ENCODE data around the gene GZMM. TPM values are rescaled to one million over a fixed set of nuclear protein-coding genes. Genes with fewer than 3 reads are reported as not detected.

Gene GZMM
- total RNA-seq, 2 donors from 2014 or later = 5.3 TPM; not detected in 1

DNA sequence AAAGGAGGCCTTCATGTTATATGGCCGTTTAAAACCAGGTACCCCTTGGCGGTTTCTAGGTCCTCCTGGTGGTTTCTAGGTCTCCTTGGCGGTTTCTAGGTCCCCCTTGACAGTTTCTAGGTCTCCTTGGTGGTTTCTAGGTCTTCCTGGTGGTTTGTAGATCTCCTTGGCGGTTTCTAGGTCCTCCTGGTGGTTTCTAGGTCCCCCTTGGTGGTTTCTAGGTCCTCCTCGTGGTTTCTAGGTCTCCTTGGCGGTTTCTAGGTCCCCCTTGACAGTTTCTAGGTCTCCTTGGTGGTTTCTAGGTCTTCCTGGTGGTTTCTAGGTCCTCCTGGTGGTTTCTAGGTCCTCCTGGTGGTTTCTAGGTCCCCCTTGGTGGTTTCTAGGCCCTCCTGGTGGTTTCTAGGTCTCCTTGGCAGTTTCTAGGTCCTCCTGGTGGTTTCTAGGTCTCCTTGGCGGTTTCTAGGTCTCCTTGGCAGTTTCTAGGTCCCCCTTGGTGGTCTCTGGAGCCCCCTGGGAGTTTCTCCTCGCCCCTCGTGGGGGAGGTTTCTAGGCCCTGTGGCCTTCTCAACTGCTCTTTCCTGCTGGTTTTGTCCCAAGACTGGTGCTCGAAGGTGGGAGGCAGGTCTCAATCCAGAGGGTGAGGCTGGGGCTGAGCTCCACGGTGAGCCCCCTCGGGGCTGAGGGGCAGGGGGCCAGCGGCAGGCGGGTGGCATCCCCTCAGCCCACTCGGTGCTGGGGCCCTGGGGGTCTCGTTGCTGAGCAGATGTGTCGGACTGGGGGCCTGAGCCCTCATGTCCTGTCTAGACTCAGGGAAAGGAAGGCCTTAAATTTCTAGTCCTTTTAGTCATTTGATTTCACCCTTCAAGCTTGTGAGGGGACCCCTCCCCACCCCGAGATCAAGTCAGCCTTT lies 53.8 kb downstream of the GZMM start:
- DNase-seq = no peak
- 69 to 74% methylated on average over 13 to 18 of the region's 18 CpGs for WGBS, 2 donors
- no peak for ATAC-seq

More for the DNA sequence above, 53.8 kb downstream of the GZMM start:
- H3K36me3 ChIP-seq (replicated peaks in 1 of 2; ENCODE audit: insufficient read depth in 1 of 2, low read depth in 2 of 2) = no peaks in the 10 kb centered on the region
- no peaks in the 10 kb centered on the region for H3K27me3 ChIP-seq
- no peak overlapping the region for H3K27ac ChIP-seq
- no peak for TF ChIP-seq POLR2A (IDR thresholded peaks at IDR 0.05)
- TF ChIP-seq, protein P1, sequence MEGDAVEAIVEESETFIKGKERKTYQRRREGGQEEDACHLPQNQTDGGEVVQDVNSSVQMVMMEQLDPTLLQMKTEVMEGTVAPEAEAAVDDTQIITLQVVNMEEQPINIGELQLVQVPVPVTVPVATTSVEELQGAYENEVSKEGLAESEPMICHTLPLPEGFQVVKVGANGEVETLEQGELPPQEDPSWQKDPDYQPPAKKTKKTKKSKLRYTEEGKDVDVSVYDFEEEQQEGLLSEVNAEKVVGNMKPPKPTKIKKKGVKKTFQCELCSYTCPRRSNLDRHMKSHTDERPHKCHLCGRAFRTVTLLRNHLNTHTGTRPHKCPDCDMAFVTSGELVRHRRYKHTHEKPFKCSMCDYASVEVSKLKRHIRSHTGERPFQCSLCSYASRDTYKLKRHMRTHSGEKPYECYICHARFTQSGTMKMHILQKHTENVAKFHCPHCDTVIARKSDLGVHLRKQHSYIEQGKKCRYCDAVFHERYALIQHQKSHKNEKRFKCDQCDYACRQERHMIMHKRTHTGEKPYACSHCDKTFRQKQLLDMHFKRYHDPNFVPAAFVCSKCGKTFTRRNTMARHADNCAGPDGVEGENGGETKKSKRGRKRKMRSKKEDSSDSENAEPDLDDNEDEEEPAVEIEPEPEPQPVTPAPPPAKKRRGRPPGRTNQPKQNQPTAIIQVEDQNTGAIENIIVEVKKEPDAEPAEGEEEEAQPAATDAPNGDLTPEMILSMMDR (IDR thresholded peaks at IDR 0.05) = no peak
- H3K4me3 ChIP-seq = no peak overlapping the region
- H3K4me1 ChIP-seq = no peaks in the 10 kb centered on the region
- no peaks in the 10 kb centered on the region for H3K9me3 ChIP-seq
- intact Hi-C loops (cut with DNase I) = no loop called here

Other genes with a start within 250 kb of the GZMM start
- gene MIER2, start 199.3 kb upstream of the GZMM start, total RNA-seq = 1 to 10 TPM; 3.1 to 9.6 TPM
- gene C2CD4C, start 134.9 kb upstream of the GZMM start, total RNA-seq = 1 to 10 TPM in 1 of 2 donors, under 1 TPM in 1; 0.33 to 1.8 TPM
- gene SHC2, start 83.0 kb upstream of the GZMM start, total RNA-seq = 100 to 1,000 TPM; 119 to 137 TPM
- gene MADCAM1, start 47.6 kb upstream of the GZMM start, total RNA-seq = 1 to 10 TPM in 1 of 2 donors, not detected in 1; 3.6 TPM
- gene TPGS1, start 36.6 kb upstream of the GZMM start, total RNA-seq = 10 to 100 TPM; 34.5 to 62.0 TPM
- 100 to 1,000 TPM in 1 of 2 donors, 10 to 100 TPM in 1; 77.0 to 101 TPM for gene CDC34, start 12.3 kb upstream of the GZMM start, total RNA-seq
- gene BSG, start 28.5 kb downstream of the GZMM start, total RNA-seq = 100 to 1,000 TPM; 176 to 264 TPM
- under 1 TPM in 1 of 2 donors, not detected in 1; 0.26 TPM for gene HCN2, start 45.8 kb downstream of the GZMM start, total RNA-seq
- 10 to 100 TPM; 25.4 to 46.1 TPM for gene POLRMT, start 89.5 kb downstream of the GZMM start, total RNA-seq
- not detected for gene FGF22, start 95.8 kb downstream of the GZMM start, total RNA-seq
- 10 to 100 TPM; 23.3 to 45.8 TPM for gene RNF126, start 119.2 kb downstream of the GZMM start, total RNA-seq
- gene FSTL3, start 132.3 kb downstream of the GZMM start, total RNA-seq = 100 to 1,000 TPM in 1 of 2 donors, 10 to 100 TPM in 1; 72.4 to 236 TPM
- gene PRSS57, start 151.4 kb downstream of the GZMM start, total RNA-seq = not detected
- 10 to 100 TPM; 14.8 to 32.6 TPM for gene PALM, start 164.9 kb downstream of the GZMM start, total RNA-seq
- 1 to 10 TPM in 1 of 2 donors, under 1 TPM in 1; 0.99 to 3.4 TPM for gene MISP, start 207.1 kb downstream of the GZMM start, total RNA-seq

Data from body of pancreas (tissue), 4 donors.